Measurements from ENCODE around the gene CCL2. TPM values are rescaled to one million over a fixed set of nuclear protein-coding genes. Genes with fewer than 3 reads are reported as not detected.

CCL2 gene
- total RNA-seq, 1 donor from 2014 or later = 14.3 TPM

DNA sequence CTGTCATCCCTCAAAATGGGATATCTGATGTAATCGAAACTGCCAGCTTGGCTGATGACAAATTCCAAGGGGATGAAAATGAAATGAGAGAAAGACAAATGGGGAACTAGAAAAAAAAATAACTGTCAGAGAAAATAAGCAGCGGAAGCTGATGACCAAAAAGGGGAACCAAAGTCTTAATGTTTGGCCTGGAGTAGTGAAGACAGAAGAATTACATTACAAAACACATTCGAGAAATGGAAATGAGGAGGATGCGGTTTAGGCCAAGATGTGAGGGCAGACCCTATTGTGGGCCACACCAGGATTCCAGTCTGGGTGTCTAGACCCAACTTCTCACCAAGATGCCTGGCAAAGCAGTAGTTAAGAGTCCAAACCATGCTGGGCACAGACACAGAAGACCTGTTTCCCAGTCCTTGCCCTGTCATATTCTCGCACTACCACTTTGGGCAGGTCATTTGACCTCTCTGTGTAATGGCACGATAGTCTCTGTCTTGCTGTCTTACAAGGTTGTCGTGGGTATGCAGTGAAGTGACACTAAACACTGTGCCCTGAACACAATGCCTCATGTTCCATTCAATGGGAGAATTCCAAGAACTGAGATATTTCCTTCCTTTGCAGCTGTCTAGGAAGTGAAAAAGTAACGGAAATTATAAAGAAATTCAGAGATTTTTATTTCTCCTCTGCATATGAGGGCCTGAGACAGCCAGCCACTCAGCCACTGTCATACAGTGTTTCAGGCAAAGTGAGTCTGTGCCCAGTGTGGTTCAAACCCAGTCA, 12.3 kb upstream of the CCL2 start:
- Histone ChIP-seq H3K4me3 (ENCODE audit: low read depth, low read length) (no peak overlapping the region), H3K27me3 (ENCODE audit: control insufficient read depth, insufficient read depth, low read length) (no peaks in the 10 kb centered on the region), H3K36me3 (ENCODE audit: control insufficient read depth, insufficient read depth, low read length) (no peaks in the 10 kb centered on the region)
- TF ChIP-seq, protein P1, sequence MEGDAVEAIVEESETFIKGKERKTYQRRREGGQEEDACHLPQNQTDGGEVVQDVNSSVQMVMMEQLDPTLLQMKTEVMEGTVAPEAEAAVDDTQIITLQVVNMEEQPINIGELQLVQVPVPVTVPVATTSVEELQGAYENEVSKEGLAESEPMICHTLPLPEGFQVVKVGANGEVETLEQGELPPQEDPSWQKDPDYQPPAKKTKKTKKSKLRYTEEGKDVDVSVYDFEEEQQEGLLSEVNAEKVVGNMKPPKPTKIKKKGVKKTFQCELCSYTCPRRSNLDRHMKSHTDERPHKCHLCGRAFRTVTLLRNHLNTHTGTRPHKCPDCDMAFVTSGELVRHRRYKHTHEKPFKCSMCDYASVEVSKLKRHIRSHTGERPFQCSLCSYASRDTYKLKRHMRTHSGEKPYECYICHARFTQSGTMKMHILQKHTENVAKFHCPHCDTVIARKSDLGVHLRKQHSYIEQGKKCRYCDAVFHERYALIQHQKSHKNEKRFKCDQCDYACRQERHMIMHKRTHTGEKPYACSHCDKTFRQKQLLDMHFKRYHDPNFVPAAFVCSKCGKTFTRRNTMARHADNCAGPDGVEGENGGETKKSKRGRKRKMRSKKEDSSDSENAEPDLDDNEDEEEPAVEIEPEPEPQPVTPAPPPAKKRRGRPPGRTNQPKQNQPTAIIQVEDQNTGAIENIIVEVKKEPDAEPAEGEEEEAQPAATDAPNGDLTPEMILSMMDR (IDR thresholded peaks at IDR 0.05; ENCODE audit: insufficient read depth, low read length, poor library complexity, severe bottlenecking) = no peak
- DNase-seq (ENCODE audit: low read depth) = no peak

- Histone ChIP-seq H3K4me3 (ENCODE audit: low read depth, low read length) (no peak overlapping the region), H3K27me3 (ENCODE audit: control insufficient read depth, insufficient read depth, low read length) (no peaks in the 10 kb centered on the region), H3K36me3 (ENCODE audit: control insufficient read depth, insufficient read depth, low read length) (no peaks in the 10 kb centered on the region)
- TF ChIP-seq, protein P1 (IDR thresholded peaks at IDR 0.05; ENCODE audit: insufficient read depth, low read length, poor library complexity, severe bottlenecking) = no peak
- no peak for DNase-seq (ENCODE audit: low read depth)
Observed at GRCh38 chr17:34243364-34244320, 11.4 kb upstream of the CCL2 start.

DNA sequence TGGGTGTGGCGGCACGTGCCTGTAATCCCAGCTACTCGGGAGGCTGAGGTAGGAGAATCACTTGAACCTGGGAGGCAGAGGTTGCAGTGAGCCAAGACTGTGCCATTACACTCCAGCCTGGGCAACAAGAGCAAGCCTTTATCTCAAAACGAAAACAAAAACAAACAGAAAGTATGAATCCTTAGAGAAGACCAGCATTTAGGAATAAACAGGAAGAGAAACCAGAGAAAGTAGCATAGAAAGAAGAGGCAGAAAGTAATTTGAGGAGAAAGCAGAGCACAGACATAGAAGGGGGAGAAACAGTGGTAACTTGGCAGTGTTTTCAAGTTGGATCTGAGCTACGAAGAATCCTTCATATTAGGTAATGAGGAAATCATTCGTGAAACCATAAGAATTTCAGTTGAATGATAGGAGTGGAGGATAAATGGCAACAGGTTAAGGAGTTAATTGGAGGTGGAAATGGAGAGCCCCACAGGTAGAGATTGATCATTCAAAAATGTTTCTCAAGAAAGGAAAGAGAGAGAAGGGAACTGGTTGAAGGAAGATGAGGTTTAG, 9.7 kb upstream of the CCL2 start:
- Histone ChIP-seq H3K27me3 (ENCODE audit: control insufficient read depth, insufficient read depth, low read length) (no peaks in the 10 kb centered on the region), H3K36me3 (ENCODE audit: control insufficient read depth, insufficient read depth, low read length) (no peaks in the 10 kb centered on the region), H3K4me3 (ENCODE audit: low read depth, low read length) (no peak overlapping the region)
- no peak for DNase-seq (ENCODE audit: low read depth)
- TF ChIP-seq, protein P1 (IDR thresholded peaks at IDR 0.05; ENCODE audit: insufficient read depth, low read length, poor library complexity, severe bottlenecking) = no peak

- no peak overlapping the region for H3K4me3 ChIP-seq (ENCODE audit: low read depth, low read length)
- TF ChIP-seq, protein P1 (IDR thresholded peaks at IDR 0.05; ENCODE audit: insufficient read depth, low read length, poor library complexity, severe bottlenecking) = no peak
Observed at GRCh38 chr17:34246446-34246845, 8.6 kb upstream of the CCL2 start.

GRCh38 chr17:34246881-34247280, 8.2 kb upstream of the CCL2 start:
- DNase-seq (ENCODE audit: low read depth) = no peak
- TF ChIP-seq, protein P1 (IDR thresholded peaks at IDR 0.05; ENCODE audit: insufficient read depth, low read length, poor library complexity, severe bottlenecking) = no peak
- Histone ChIP-seq H3K27me3 (ENCODE audit: control insufficient read depth, insufficient read depth, low read length) (no peaks in the 10 kb centered on the region), H3K36me3 (ENCODE audit: control insufficient read depth, insufficient read depth, low read length) (no peaks in the 10 kb centered on the region), H3K4me3 (ENCODE audit: low read depth, low read length) (no peak overlapping the region)

More at GRCh38 chr17:34246446-34246845, 8.6 kb upstream of the CCL2 start:
- no peak for DNase-seq (ENCODE audit: low read depth)
- H3K36me3 ChIP-seq (ENCODE audit: control insufficient read depth, insufficient read depth, low read length) = no peaks in the 10 kb centered on the region
- no peaks in the 10 kb centered on the region for H3K27me3 ChIP-seq (ENCODE audit: control insufficient read depth, insufficient read depth, low read length)
